Trophoblast cell (in vitro differentiated cells and primary cell): ENCODE results near the gene DDX28.

Experiments used
- DNase-seq, 2 donors: peaks; one replicate each; pipeline ENCODE4 v3.0.0-alpha.2; 2016
- H2AFZ ChIP-seq: 2 replicates; pipeline ENCODE4 v1.6.1; 2013; ENCODE audit warnings: low read length, moderate library complexity, mild to moderate bottlenecking; ENCODE audit not compliant: insufficient read depth, poor library complexity
- H2AK5ac ChIP-seq: 2 replicates; pipeline ENCODE4 v1.6.1; 2013; ENCODE audit warnings: mild to moderate bottlenecking, low read length
- H2BK120ac ChIP-seq: 2 replicates; pipeline ENCODE4 v1.6.1; 2013; ENCODE audit warnings: low read length, mild to moderate bottlenecking, moderate library complexity; ENCODE audit not compliant: insufficient read depth, poor library complexity
- H2BK12ac ChIP-seq: 2 replicates; pipeline ENCODE4 v1.6.1; 2013; ENCODE audit warnings: mild to moderate bottlenecking, low read length, moderate library complexity
- H2BK5ac ChIP-seq: 2 replicates; pipeline ENCODE4 v1.6.1; 2013; ENCODE audit warnings: low read length, low read depth, moderate library complexity, mild to moderate bottlenecking; ENCODE audit not compliant: poor library complexity
- H3K14ac ChIP-seq: 2 replicates; pipeline ENCODE4 v1.6.1; 2013; ENCODE audit warnings: mild to moderate bottlenecking, low read length
- H3K18ac ChIP-seq: 2 replicates; pipeline ENCODE4 v1.6.1; 2013; ENCODE audit warnings: mild to moderate bottlenecking, low read length
- H3K23ac ChIP-seq: 2 replicates; pipeline ENCODE4 v1.6.1; 2013; ENCODE audit warnings: low read length
- H3K27ac ChIP-seq: 2 replicates; pipeline ENCODE4 v1.5.1; 2013; ENCODE audit warnings: low read depth, mild to moderate bottlenecking, inconsistent platforms, low read length, moderate library complexity
- H3K27me3 ChIP-seq: 2 replicates; pipeline ENCODE4 v1.6.1; 2013; ENCODE audit warnings: inconsistent platforms, mild to moderate bottlenecking, low read length, moderate library complexity; ENCODE audit not compliant: insufficient read depth
- H3K36me3 ChIP-seq, 2 experiments: 1 replicate in 1 of 2; 2 replicates in 1 of 2; pipeline ENCODE4 v1.6.1; 2013; ENCODE audit warnings: low read length in 2 of 2, mild to moderate bottlenecking in 2 of 2, moderate library complexity in 1 of 2; ENCODE audit not compliant: insufficient read depth in 2 of 2, control insufficient read depth in 1 of 2
- H3K4ac ChIP-seq: 2 replicates; pipeline ENCODE4 v1.6.1; 2013; ENCODE audit warnings: low read depth, mild to moderate bottlenecking, low read length, moderate library complexity
- H3K4me1 ChIP-seq, 2 experiments: 1 replicate in 1 of 2; 2 replicates in 1 of 2; pipeline ENCODE4 v1.6.1; 2013; ENCODE audit warnings: low read length in 2 of 2, mild to moderate bottlenecking in 2 of 2, moderate library complexity in 1 of 2; ENCODE audit not compliant: insufficient read depth in 2 of 2, control insufficient read depth in 1 of 2
- H3K4me2 ChIP-seq: 2 replicates; pipeline ENCODE4 v1.6.1; 2013; ENCODE audit warnings: inconsistent platforms, mild to moderate bottlenecking, low read length, moderate library complexity
- H3K4me3 ChIP-seq: 2 replicates; pipeline ENCODE4 v1.5.1; 2013; ENCODE audit warnings: mild to moderate bottlenecking, low read depth, low read length, inconsistent platforms
- H3K79me1 ChIP-seq: one replicate; pipeline ENCODE4 v1.6.1; 2013; ENCODE audit warnings: low read length
- H3K79me2 ChIP-seq: 2 replicates; pipeline ENCODE4 v1.6.1; 2013; ENCODE audit warnings: low read length, mild to moderate bottlenecking; ENCODE audit not compliant: control insufficient read depth, insufficient read depth, poor library complexity
- H3K9ac ChIP-seq: 2 replicates; pipeline ENCODE4 v1.6.1; 2013; ENCODE audit warnings: mild to moderate bottlenecking, low read length
- H3K9me3 ChIP-seq: 2 replicates; pipeline ENCODE4 v1.6.1; 2013; ENCODE audit warnings: low read depth, mild to moderate bottlenecking, control low read depth, inconsistent platforms, low read length; ENCODE audit not compliant: insufficient read depth
- H4K12ac ChIP-seq: 2 replicates; pipeline ENCODE4 v1.6.1; 2013; ENCODE audit warnings: low read depth, mild to moderate bottlenecking, low read length, moderate library complexity
- H4K8ac ChIP-seq: 2 replicates; pipeline ENCODE4 v1.6.1; 2013; ENCODE audit warnings: low read depth, mild to moderate bottlenecking, low read length, moderate library complexity
- H4K91ac ChIP-seq: one replicate; pipeline ENCODE4 v1.6.1; 2013; ENCODE audit warnings: low read depth, mild to moderate bottlenecking, low read length, moderate library complexity
- WGBS: extraction: QIAGEN DNeasy Blood & Tissue Kit; methylation state at CpG from one replicate; pipeline ENCODE4 v1.1.7; 2013; ENCODE audit warnings: missing lambda C conversion rate; ENCODE audit not compliant: insufficient read length, insufficient coverage; ENCODE audit errors: extremely low coverage; 5-methylcytosine and 5-hydroxymethylcytosine counted together

DDX28 gene

GRCh38 chr16:68005786-68006286 is 17.2 kb downstream of the DDX28 start:
- WGBS = no CpG with 5 or more reads among the region's 6 CpGs
- H3K4me1 ChIP-seq = peaks cover 6 to 14% of the 10 kb centered on the region in 2 experiments

GRCh38 chr16:68005211-68005610 is 17.8 kb downstream of the DDX28 start:
- H3K4me2 ChIP-seq = no peak overlapping the region
- WGBS = no CpG with 5 or more reads among the region's 9 CpGs

More at GRCh38 chr16:68005786-68006286, 17.2 kb downstream of the DDX28 start:
- peaks cover 8% of the 10 kb centered on the region for H3K79me1 ChIP-seq
- peak overlapping the region; percentile 15 for H3K4me2 ChIP-seq
- H3K9me3 ChIP-seq = no peaks in the 10 kb centered on the region
- peak overlapping the region; percentile 88 for H4K91ac ChIP-seq
- no peak overlapping the region for H4K12ac ChIP-seq
- H3K4me3 ChIP-seq = no peak overlapping the region
- no peak overlapping the region for H2AK5ac ChIP-seq
- H3K27ac ChIP-seq = peak overlapping the region; percentile 75
- no peak overlapping the region for H3K14ac ChIP-seq
- H3K18ac ChIP-seq = no peak overlapping the region
- H2AFZ ChIP-seq = peak overlapping the region; percentile 28
- H3K79me2 ChIP-seq = no peaks in the 10 kb centered on the region
- H2BK12ac ChIP-seq = no peak overlapping the region
- no peak overlapping the region for H2BK120ac ChIP-seq
- peak overlapping the region; percentile 47 for H2BK5ac ChIP-seq
- H3K27me3 ChIP-seq = no peaks in the 10 kb centered on the region
- no peak overlapping the region for H3K9ac ChIP-seq
- peak overlapping the region; percentile 64 for H4K8ac ChIP-seq
- peak; percentile 62 to 79 for DNase-seq
- no peaks in the 10 kb centered on the region for H3K36me3 ChIP-seq
- no peak overlapping the region for H3K23ac ChIP-seq
- H3K4ac ChIP-seq = no peak overlapping the region

GRCh38 chr16:68003031-68003430 is 20.0 kb downstream of the DDX28 start:
- H3K4ac ChIP-seq = no peak overlapping the region
- DNase-seq = peak in 1 of 2 donors; percentile 54
- H3K9me3 ChIP-seq = no peaks in the 10 kb centered on the region
- no peaks in the 10 kb centered on the region for H3K79me2 ChIP-seq
- no peak overlapping the region for H3K4me2 ChIP-seq
- H3K9ac ChIP-seq = no peak overlapping the region
- no peak overlapping the region for H2AFZ ChIP-seq
- no peak overlapping the region for H3K14ac ChIP-seq
- H2BK120ac ChIP-seq = no peak overlapping the region
- H2AK5ac ChIP-seq = no peak overlapping the region
- peaks cover 6 to 14% of the 10 kb centered on the region in 2 experiments for H3K4me1 ChIP-seq
- peaks cover 8% of the 10 kb centered on the region for H3K79me1 ChIP-seq
- H3K23ac ChIP-seq = no peak overlapping the region
- no peaks in the 10 kb centered on the region for H3K36me3 ChIP-seq
- no peak overlapping the region for H2BK5ac ChIP-seq
- no peak overlapping the region for H4K8ac ChIP-seq
- no peak overlapping the region for H3K27ac ChIP-seq
- no peak overlapping the region for H2BK12ac ChIP-seq
- H3K4me3 ChIP-seq = no peak overlapping the region
- H3K27me3 ChIP-seq = no peaks in the 10 kb centered on the region
- H4K91ac ChIP-seq = no peak overlapping the region
- no peak overlapping the region for H4K12ac ChIP-seq
- no CpG with 5 or more reads among the region's 4 CpGs for WGBS
- no peak overlapping the region for H3K18ac ChIP-seq

More at GRCh38 chr16:68005211-68005610, 17.8 kb downstream of the DDX28 start:
- Histone ChIP-seq H2AFZ (no peak overlapping the region), H3K36me3 (no peaks in the 10 kb centered on the region), H3K4me1 (peaks cover 6 to 14% of the 10 kb centered on the region in 2 experiments), H4K91ac (peak overlapping the region; percentile 88), H3K14ac (peak overlapping the region; percentile 19), H4K12ac (no peak overlapping the region), H3K79me1 (peaks cover 8% of the 10 kb centered on the region), H2BK5ac (peak overlapping the region; percentile 44), H2BK12ac (peak overlapping the region; percentile 51), H3K27ac (peak overlapping the region; percentile 60), H2BK120ac (peak overlapping the region; percentile 73), H2AK5ac (no peak overlapping the region), H3K23ac (no peak overlapping the region), H3K18ac (no peak overlapping the region), H3K4me3 (no peak overlapping the region), H3K9ac (no peak overlapping the region), H3K4ac (peak overlapping the region; percentile 10), H3K27me3 (no peaks in the 10 kb centered on the region), H4K8ac (peak overlapping the region; percentile 59), H3K9me3 (no peaks in the 10 kb centered on the region), H3K79me2 (no peaks in the 10 kb centered on the region)
- no peak for DNase-seq

- DNase-seq = no peak
- no peak overlapping the region for H2AFZ ChIP-seq
- H2BK120ac ChIP-seq = no peak overlapping the region
- no peaks in the 10 kb centered on the region for H3K36me3 ChIP-seq
- no peaks in the 10 kb centered on the region for H3K9me3 ChIP-seq
- H3K79me2 ChIP-seq = no peaks in the 10 kb centered on the region
- peaks cover 2 to 7% of the 10 kb centered on the region in 2 experiments for H3K4me1 ChIP-seq
- no peak overlapping the region for H4K91ac ChIP-seq
- H4K12ac ChIP-seq = no peak overlapping the region
- H3K27ac ChIP-seq = no peak overlapping the region
- H2AK5ac ChIP-seq = no peak overlapping the region
- H3K27me3 ChIP-seq = no peaks in the 10 kb centered on the region
- no peak overlapping the region for H2BK5ac ChIP-seq
- no peak overlapping the region for H2BK12ac ChIP-seq
- peaks cover 6% of the 10 kb centered on the region for H3K79me1 ChIP-seq
- no CpG with 5 or more reads among the region's 3 CpGs for WGBS
- H3K4me2 ChIP-seq = no peak overlapping the region
- H3K9ac ChIP-seq = no peak overlapping the region
- no peak overlapping the region for H3K23ac ChIP-seq
- H4K8ac ChIP-seq = no peak overlapping the region
- no peak overlapping the region for H3K4me3 ChIP-seq
- no peak overlapping the region for H3K14ac ChIP-seq
- no peak overlapping the region for H3K18ac ChIP-seq
- H3K4ac ChIP-seq = no peak overlapping the region
Observed at GRCh38 chr16:68000450-68000849, 22.6 kb downstream of the DDX28 start.
